K562 (cell line): ENCODE data around the gene RWDD3. TPM values are rescaled to one million over a fixed set of nuclear protein-coding genes. Genes with fewer than 3 reads are reported as not detected.

ENCODE experiments used
- ATAC-seq: fragments of 200-7000 bp; cut with Tn5 transposase; 3 replicates; pipeline ENCODE4 v1.9.1; 2020; ENCODE audit warnings: moderate library complexity
- BruUV-seq: library from RNA; stranded (reverse); fragments of 400-500 nt; replicated peaks from 2 replicates; lab custom pipeline; 2021; lab: Mats Ljungman, UMichigan
- CTCF ChIA-PET: fragments of 300-600 bp; formaldehyde crosslinking; extraction: SDS; loops from one replicate; lab custom pipeline; 2021; ENCODE audit warnings: low intra/inter-chr PET ratio; lab: Yijun Ruan, JAX
- POLR2A ChIA-PET: fragments of 300-600, 350-650 bp; sonication (Branson Sonifier 250); formaldehyde crosslinking; extraction: SDS; loops from one replicate; lab custom pipeline; 2021; ENCODE audit warnings: antibody characterized with exemption, inconsistent platforms; lab: Yijun Ruan, JAX
- DNase-seq, 4 experiments: peaks; one replicate each; pipeline versions ENCODE4 v3.0.0 to v3.0.0-alpha.2; 2011 to 2018; ENCODE audit warnings: low spot score in 3 of 4, mixed read lengths in 3 of 4; ENCODE audit errors: extremely low read depth in 1 of 4
- FAIRE-seq: peaks from 2 replicates; lab custom pipeline; 2011; peaks lifted over from hg19 to GRCh38; lab: Jason Lieb, UNC
- H2AFZ ChIP-seq: 2 replicates; pipeline ENCODE4 v1.6.0; 2011; ENCODE audit warnings: low read depth, low read length, control low read depth, inconsistent platforms
- H3K27ac ChIP-seq: fragments of 200-600 bp; 3 replicates; pipeline ENCODE4 v1.8.0; 2011; ENCODE audit warnings: low read depth, mild to moderate bottlenecking, control low read depth, inconsistent platforms, low read length, moderate library complexity, mixed read lengths; ENCODE audit errors: extremely low read depth
- H3K27me3 ChIP-seq, 2 experiments: fragments of 300-600 bp in 1 of 2; 2 replicates in 1 of 2; 3 replicates in 1 of 2; pipeline versions ENCODE4 v1.6.0 to v1.8.0; 2011; ENCODE audit warnings: inconsistent platforms in 2 of 2, low read length in 2 of 2, mild to moderate bottlenecking in 1 of 2, mixed read lengths in 1 of 2, moderate library complexity in 1 of 2; ENCODE audit not compliant: control insufficient read depth in 2 of 2, insufficient read depth in 2 of 2
- H3K36me3 ChIP-seq: fragments of 300-600 bp; 3 replicates; pipeline ENCODE4 v1.8.0; 2011; ENCODE audit warnings: mild to moderate bottlenecking, low read length, inconsistent platforms; ENCODE audit not compliant: control insufficient read depth, insufficient read depth
- H3K4me1 ChIP-seq, 2 experiments: fragments of 200-600 bp in 1 of 2; replicated peaks in 1 of 2; 2 replicates in 1 of 2; 3 replicates in 1 of 2; pipeline versions ENCODE4 v1.5.1 to v1.8.0; 2011; ENCODE audit warnings: inconsistent platforms in 2 of 2, low read length in 2 of 2, mild to moderate bottlenecking in 1 of 2, mixed read lengths in 1 of 2, moderate library complexity in 1 of 2; ENCODE audit not compliant: control insufficient read depth in 2 of 2, insufficient read depth in 2 of 2
- H3K4me2 ChIP-seq: 2 replicates; pipeline ENCODE4 v1.6.1; 2011; ENCODE audit warnings: low read length, control low read depth, inconsistent platforms, mixed read lengths; ENCODE audit not compliant: insufficient read depth
- H3K4me3 ChIP-seq: fragments of 200-600 bp; sonication (generic), shearing (Covaris generic); 2 replicates; pipeline ENCODE4 v1.5.1; 2016; ENCODE audit warnings: control low read depth, inconsistent platforms
- H3K79me2 ChIP-seq: fragments of 200-600 bp; 3 replicates; pipeline ENCODE4 v1.8.0; 2011; ENCODE audit warnings: low read length, inconsistent platforms; ENCODE audit not compliant: control insufficient read depth, insufficient read depth
- H3K9ac ChIP-seq, 2 experiments: 2 replicates each; pipeline versions ENCODE4 v1.6.0 to v1.6.1; 2011; ENCODE audit warnings: low read depth in 2 of 2, low read length in 2 of 2, control low read depth in 1 of 2, inconsistent platforms in 1 of 2, mild to moderate bottlenecking in 1 of 2, mixed read lengths in 1 of 2; ENCODE audit not compliant: insufficient read depth in 1 of 2
- H3K9me1 ChIP-seq: one replicate; pipeline ENCODE4 v1.6.0; 2011; ENCODE audit warnings: inconsistent platforms, mild to moderate bottlenecking, low read length, moderate library complexity; ENCODE audit not compliant: control insufficient read depth, insufficient read depth
- H3K9me3 ChIP-seq: replicated peaks from 2 replicates; pipeline ENCODE4 v1.5.1; 2011; ENCODE audit warnings: low read depth, low read length, inconsistent platforms; ENCODE audit not compliant: control insufficient read depth, insufficient read depth
- H4K20me1 ChIP-seq: replicated peaks from 2 replicates; pipeline ENCODE4 v1.6.1; 2011; ENCODE audit warnings: low read length, inconsistent platforms, mixed read lengths; ENCODE audit not compliant: control insufficient read depth, insufficient read depth
- CBFB ChIP-seq: sonication (generic); formaldehyde crosslinking; IDR thresholded peaks from 2 replicates; pipeline ENCODE4 v1.4.0; 2020; ENCODE audit warnings: mild to moderate bottlenecking, missing genetic modification reagents
- CBX3 ChIP-seq, 2 experiments: IDR thresholded peaks; 1 replicate in 1 of 2; 2 replicates in 1 of 2; pipeline ENCODE4 v1.6.1; 2012; ENCODE audit warnings: inconsistent platforms in 2 of 2, low read length in 2 of 2, borderline replicate concordance in 1 of 2, control low read depth in 1 of 2
- COPS2 ChIP-seq: fragments of 450-650 bp; conservative IDR thresholded peaks from 2 replicates; pipeline ENCODE4 v1.6.1; 2016; ENCODE audit warnings: mild to moderate bottlenecking, moderate library complexity
- HNRNPLL ChIP-seq: fragments of 200-400 bp; formaldehyde crosslinking; IDR thresholded peaks from 2 replicates; pipeline ENCODE4 v1.6.1; 2017; ENCODE audit warnings: low read length, low read depth, mild to moderate bottlenecking; ENCODE audit not compliant: poor library complexity, severe bottlenecking
- MAZ ChIP-seq, 2 experiments: fragments of 450-650 bp in 1 of 2; sonication (generic) in 1 of 2; formaldehyde crosslinking; IDR thresholded peaks in 1 of 2; conservative IDR thresholded peaks in 1 of 2; 2 replicates each; pipeline versions ENCODE4 v1.4.0 to v1.5.0; 2020; ENCODE audit warnings: mild to moderate bottlenecking in 1 of 2, missing genetic modification reagents in 1 of 2
- TEAD4 ChIP-seq, 2 experiments: sonication (generic) in 1 of 2; formaldehyde crosslinking in 1 of 2; IDR thresholded peaks; 2 replicates each; pipeline versions ENCODE4 v1.6.1 to v1.8.0; 2012 to 2022; ENCODE audit warnings: borderline replicate concordance in 1 of 2, inconsistent platforms in 1 of 2, low read length in 1 of 2, mild to moderate bottlenecking in 1 of 2, missing genetic modification reagents in 1 of 2
- TOE1 ChIP-seq, 2 experiments: fragments of 450-650 bp in 1 of 2; sonication (generic) in 1 of 2; formaldehyde crosslinking in 1 of 2; IDR thresholded peaks; 2 replicates each; pipeline versions ENCODE4 v1.7.1 to v1.8.0; 2016 to 2022; ENCODE audit warnings: borderline replicate concordance in 2 of 2, mild to moderate bottlenecking in 2 of 2, antibody characterized with exemption in 1 of 2, inconsistent platforms in 1 of 2, low read depth in 1 of 2, missing genetic modification reagents in 1 of 2, moderate library complexity in 1 of 2
- ZNF174 ChIP-seq: fragments of 250-450 bp; sonication (Bioruptor Pico); IDR thresholded peaks from 2 replicates; pipeline ENCODE4 v1.4.0; 2020; ENCODE audit warnings: mild to moderate bottlenecking
- ZNF431 ChIP-seq: sonication (generic); formaldehyde crosslinking; IDR thresholded peaks from 2 replicates; pipeline ENCODE4 v1.8.0; 2022; ENCODE audit warnings: mild to moderate bottlenecking, missing genetic modification reagents
- ZNF436 ChIP-seq: fragments of 250-450, 450-650 bp; sonication (Bioruptor Pico); formaldehyde crosslinking; IDR thresholded peaks from 2 replicates; pipeline ENCODE4 v1.7.0; 2020; ENCODE audit warnings: mild to moderate bottlenecking
- ZNF699 ChIP-seq: fragments of 250-450 bp; sonication (Bioruptor Pico); IDR thresholded peaks from 2 replicates; pipeline ENCODE4 v1.8.0; 2021; ENCODE audit warnings: mild to moderate bottlenecking, moderate library complexity; ENCODE audit not compliant: insufficient replicate concordance
- WGBS: fragments of 100-300 bp; shearing (Covaris generic); methylation state at CpG from one replicate; pipeline ENCODE4 v1.1.6; 2016; ENCODE audit warnings: low coverage, mixed read lengths; ENCODE audit not compliant: insufficient coverage; ENCODE audit errors: missing lambda C conversion rate; 5-methylcytosine and 5-hydroxymethylcytosine counted together
- in situ Hi-C: fragments of 300-500 bp; cut with MboI; formaldehyde crosslinking; loops from 4 replicates; pipeline ENCODE4 v1.15.0; 2018; ENCODE audit warnings: inconsistent platforms, mixed read lengths
- intact Hi-C: fragments of 100-400 bp; cut with micrococcal nuclease; formaldehyde crosslinking; loops from 2 replicates; pipeline ENCODE4 v1.14.2; 2022
- polyA plus RNA-seq, 8 experiments: library from polyadenylated mRNA; depleted of rRNA in 4 of 8; stranded (reverse) in 5 of 8; unstranded in 3 of 8; fragments of >200 nt; fragmentation: Nextera tagmentation in 2 of 8; fragmentation: Illumina TruSeq in 1 of 8; extraction: Ambion mirVana in 2 of 8; extraction: Trizol in 1 of 8; gene quantifications; 2 replicates each; pipeline versions ENCODE4 v1.2.1 to v1.2.3, GENCODE V29; 2011 to 2014; ENCODE audit warnings: inconsistent platforms in 1 of 8, missing spikeins in 1 of 8
- total RNA-seq, 7 experiments: library from RNA; depleted of rRNA in 6 of 7; stranded (reverse); fragments of >200 nt in 6 of 7; fragmentation: Illumina TruSeq in 2 of 7; extraction: Trizol in 2 of 7; gene quantifications; 2 replicates each; pipeline versions ENCODE4 v1.2.1 to v1.2.3, GENCODE V29; 2011 to 2021; ENCODE audit warnings: low replicate concordance in 1 of 7
- TF ChIP-seq, protein P1 (sequence below): sonication (generic); formaldehyde crosslinking; IDR thresholded peaks from 2 replicates; pipeline ENCODE4 v1.8.1; 2022; ENCODE audit warnings: missing genetic modification reagents
- TF ChIP-seq, protein P2 (sequence below): fragments of 450-650 bp; IDR thresholded peaks from 2 replicates; pipeline ENCODE4 v1.6.1; 2016; ENCODE audit warnings: low read depth

Gene RWDD3
- total and polyA plus RNA-seq, 9 of the 15 experiments (the other 6 are each of a cell fraction or from before 2014, with no cell fraction given) = 21.6 to 65.0 (median 34.9) TPM

DNA sequence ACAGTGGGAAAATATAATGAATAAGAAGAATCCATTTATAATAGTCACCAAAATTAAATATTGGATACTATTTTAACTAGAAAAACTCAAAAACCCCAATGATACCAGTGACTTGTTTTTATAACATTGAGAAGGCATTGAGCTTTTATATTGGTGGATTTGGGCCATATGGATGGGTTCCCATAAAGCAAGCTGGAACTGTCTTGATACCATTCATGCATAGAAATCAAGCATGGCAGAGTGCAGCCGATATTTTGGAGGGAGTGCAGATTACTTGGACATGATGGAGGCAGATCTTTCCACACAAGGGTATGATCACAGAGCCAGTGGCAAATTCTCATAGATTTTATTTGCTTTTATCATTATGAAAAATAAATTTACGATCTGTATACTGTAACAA, 3.8 kb upstream of the RWDD3 start:
- FAIRE-seq = no peak
- no peak overlapping the region for H3K4me2 ChIP-seq

More for the DNA sequence above, 3.8 kb upstream of the RWDD3 start:
- ATAC-seq (no peak), DNase-seq (no peak)
- no peak for TF ChIP-seq ZNF436
- no peak for TF ChIP-seq COPS2
- TF ChIP-seq CBX3 (IDR thresholded peaks at IDR 0.05; ENCODE audit: borderline replicate concordance in 1 of 2, low read length in 2 of 2) = no peak
- no peak for TF ChIP-seq CBFB (CRISPR knock-in tag)
- TF ChIP-seq, protein P1, sequence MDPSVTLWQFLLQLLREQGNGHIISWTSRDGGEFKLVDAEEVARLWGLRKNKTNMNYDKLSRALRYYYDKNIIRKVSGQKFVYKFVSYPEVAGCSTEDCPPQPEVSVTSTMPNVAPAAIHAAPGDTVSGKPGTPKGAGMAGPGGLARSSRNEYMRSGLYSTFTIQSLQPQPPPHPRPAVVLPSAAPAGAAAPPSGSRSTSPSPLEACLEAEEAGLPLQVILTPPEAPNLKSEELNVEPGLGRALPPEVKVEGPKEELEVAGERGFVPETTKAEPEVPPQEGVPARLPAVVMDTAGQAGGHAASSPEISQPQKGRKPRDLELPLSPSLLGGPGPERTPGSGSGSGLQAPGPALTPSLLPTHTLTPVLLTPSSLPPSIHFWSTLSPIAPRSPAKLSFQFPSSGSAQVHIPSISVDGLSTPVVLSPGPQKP (CRISPR knock-in tag) = no peak
- TF ChIP-seq ZNF174 (CRISPR knock-in tag) = no peak
- TF ChIP-seq ZNF431 (CRISPR knock-in tag) = no peak
- no peak for TF ChIP-seq MAZ (CRISPR knock-in tag; conservative IDR thresholded peaks at IDR 0.05 in 1 of 2, IDR thresholded peaks at IDR 0.05 in 1 of 2)
- TF ChIP-seq ZNF699 (CRISPR knock-in tag) = no peak
- no peak for TF ChIP-seq HNRNPLL
- TF ChIP-seq, protein P2, sequence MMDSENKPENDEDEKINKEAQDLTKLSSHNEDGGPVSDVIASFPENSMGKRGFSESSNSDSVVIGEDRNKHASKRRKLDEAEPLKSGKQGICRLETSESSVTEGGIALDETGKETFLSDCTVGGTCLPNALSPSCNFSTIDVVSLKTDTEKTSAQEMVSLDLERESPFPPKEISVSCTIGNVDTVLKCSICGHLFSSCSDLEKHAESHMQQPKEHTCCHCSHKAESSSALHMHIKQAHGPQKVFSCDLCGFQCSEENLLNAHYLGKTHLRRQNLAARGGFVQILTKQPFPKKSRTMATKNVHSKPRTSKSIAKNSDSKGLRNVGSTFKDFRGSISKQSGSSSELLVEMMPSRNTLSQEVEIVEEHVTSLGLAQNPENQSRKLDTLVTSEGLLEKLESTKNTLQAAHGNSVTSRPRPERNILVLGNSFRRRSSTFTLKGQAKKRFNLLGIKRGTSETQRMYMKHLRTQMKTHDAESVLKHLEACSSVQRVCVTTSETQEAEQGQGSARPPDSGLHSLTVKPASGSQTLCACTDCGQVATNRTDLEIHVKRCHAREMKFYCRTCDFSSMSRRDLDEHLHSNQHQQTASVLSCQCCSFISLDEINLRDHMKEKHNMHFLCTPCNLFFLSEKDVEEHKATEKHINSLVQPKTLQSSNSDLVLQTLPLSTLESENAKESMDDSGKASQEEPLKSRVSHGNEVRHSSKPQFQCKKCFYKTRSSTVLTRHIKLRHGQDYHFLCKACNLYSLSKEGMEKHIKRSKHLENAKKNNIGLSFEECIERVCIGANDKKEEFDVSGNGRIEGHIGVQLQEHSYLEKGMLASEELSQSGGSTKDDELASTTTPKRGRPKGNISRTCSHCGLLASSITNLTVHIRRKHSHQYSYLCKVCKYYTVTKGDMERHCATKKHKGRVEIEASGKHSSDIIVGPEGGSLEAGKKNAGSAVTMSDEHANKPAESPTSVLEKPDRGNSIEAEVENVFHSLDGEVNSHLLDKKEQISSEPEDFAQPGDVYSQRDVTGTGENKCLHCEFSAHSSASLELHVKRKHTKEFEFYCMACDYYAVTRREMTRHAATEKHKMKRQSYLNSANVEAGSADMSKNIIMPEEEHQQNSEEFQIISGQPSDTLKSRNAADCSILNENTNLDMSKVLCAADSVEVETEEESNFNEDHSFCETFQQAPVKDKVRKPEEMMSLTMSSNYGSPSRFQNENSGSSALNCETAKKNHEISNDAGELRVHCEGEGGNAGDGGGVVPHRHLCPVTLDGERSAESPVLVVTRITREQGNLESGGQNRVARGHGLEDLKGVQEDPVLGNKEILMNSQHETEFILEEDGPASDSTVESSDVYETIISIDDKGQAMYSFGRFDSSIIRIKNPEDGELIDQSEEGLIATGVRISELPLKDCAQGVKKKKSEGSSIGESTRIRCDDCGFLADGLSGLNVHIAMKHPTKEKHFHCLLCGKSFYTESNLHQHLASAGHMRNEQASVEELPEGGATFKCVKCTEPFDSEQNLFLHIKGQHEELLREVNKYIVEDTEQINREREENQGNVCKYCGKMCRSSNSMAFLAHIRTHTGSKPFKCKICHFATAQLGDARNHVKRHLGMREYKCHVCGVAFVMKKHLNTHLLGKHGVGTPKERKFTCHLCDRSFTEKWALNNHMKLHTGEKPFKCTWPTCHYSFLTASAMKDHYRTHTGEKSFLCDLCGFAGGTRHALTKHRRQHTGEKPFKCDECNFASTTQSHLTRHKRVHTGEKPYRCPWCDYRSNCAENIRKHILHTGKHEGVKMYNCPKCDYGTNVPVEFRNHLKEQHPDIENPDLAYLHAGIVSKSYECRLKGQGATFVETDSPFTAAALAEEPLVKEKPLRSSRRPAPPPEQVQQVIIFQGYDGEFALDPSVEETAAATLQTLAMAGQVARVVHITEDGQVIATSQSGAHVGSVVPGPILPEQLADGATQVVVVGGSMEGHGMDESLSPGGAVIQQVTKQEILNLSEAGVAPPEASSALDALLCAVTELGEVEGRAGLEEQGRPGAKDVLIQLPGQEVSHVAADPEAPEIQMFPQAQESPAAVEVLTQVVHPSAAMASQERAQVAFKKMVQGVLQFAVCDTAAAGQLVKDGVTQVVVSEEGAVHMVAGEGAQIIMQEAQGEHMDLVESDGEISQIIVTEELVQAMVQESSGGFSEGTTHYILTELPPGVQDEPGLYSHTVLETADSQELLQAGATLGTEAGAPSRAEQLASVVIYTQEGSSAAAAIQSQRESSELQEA = no peak
- TF ChIP-seq TEAD4 (IDR thresholded peaks at IDR 0.05; ENCODE audit: low read length) = no peak
- TF ChIP-seq TEAD4 (CRISPR knock-in tag; IDR thresholded peaks at IDR 0.05; ENCODE audit: borderline replicate concordance) = no peak
- TF ChIP-seq TOE1 (IDR thresholded peaks at IDR 0.05; ENCODE audit: borderline replicate concordance) = no peak
- no peak for TF ChIP-seq TOE1 (CRISPR knock-in tag; IDR thresholded peaks at IDR 0.05; ENCODE audit: borderline replicate concordance, low read depth)
- no peak overlapping the region for H3K9ac ChIP-seq
- H3K9me3 ChIP-seq = no peaks in the 10 kb centered on the region
- H3K4me1 ChIP-seq = peaks cover 11 to 13% of the 10 kb centered on the region in 2 experiments; a peak in 4 of 5 replicates
- 54% methylated on average over 2 of the region's 2 CpGs for WGBS
- POLR2A ChIA-PET = interaction anchor here (1.0 kb wide), 1 partner anchor 26 kb away, joined by 3 read pairs; no protein-coding TSS in a partner anchor
- intact Hi-C loops (loop anchor here (5.0 kb wide), 2 partner anchors 53 to 188 kb away; no protein-coding TSS in a partner anchor), in situ Hi-C loops (no loop called here)
- CTCF ChIA-PET = no interaction called here
- no peaks in the 10 kb centered on the region for H3K27me3 ChIP-seq
- peaks cover 8% of the 10 kb centered on the region for H3K79me2 ChIP-seq
- no TSS peak for BruUV-seq
- no peak overlapping the region for H3K4me3 ChIP-seq
- H2AFZ ChIP-seq = no peak overlapping the region
- no peaks in the 10 kb centered on the region for H3K36me3 ChIP-seq
- no peak overlapping the region for H3K27ac ChIP-seq
- no peaks in the 10 kb centered on the region for H3K9me1 ChIP-seq
- H4K20me1 ChIP-seq = no peaks in the 10 kb centered on the region
